ENCODE measurements around the gene KRT78.
A peak's percentile ranks its signal among the peaks of the same experiment; 100 is the strongest.

KRT78 gene

DNA sequence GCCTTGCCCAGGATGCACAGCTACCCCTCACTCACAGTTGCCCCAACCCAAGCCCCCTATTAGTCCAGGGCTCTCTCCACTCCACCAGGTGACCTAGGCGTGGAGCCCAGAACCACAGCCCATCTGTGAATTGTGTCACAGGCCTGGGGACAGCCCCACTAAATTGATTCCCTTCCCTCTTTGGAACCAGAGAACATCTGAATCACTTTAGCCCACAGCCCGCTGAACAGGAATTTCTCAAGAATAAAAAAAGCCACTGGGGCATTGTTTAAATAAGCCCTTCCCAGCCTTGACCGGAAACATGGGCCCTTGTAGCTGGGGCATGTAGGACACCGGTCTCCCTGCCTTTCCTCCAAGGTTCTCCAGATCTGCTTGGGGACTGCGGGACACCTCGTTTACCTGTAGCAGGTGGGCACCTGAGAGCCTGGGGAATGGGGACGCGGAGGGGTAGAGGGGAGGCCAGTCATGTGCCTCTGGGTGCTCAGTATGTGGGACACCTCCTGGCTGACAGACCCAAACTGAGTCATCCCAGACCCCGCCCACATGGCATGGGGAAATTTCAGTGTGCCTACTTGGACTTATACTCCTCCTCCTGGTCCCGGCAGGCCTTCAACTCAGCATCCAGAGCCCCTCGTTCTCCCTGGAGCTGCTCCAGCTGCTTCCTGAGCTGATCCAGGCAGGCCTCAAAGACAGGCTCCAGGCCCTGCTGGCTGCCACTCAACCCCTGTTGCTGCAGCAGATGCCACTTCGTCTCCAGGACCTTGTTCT is 1.3 kb downstream of the KRT78 start:
- DNase-seq (ENCODE audit: low read depth): peak; percentile 33
- no peak overlapping the region for H3K4me3 ChIP-seq (replicated peaks; ENCODE audit: low read depth, low read length)
- TF ChIP-seq, protein P1, sequence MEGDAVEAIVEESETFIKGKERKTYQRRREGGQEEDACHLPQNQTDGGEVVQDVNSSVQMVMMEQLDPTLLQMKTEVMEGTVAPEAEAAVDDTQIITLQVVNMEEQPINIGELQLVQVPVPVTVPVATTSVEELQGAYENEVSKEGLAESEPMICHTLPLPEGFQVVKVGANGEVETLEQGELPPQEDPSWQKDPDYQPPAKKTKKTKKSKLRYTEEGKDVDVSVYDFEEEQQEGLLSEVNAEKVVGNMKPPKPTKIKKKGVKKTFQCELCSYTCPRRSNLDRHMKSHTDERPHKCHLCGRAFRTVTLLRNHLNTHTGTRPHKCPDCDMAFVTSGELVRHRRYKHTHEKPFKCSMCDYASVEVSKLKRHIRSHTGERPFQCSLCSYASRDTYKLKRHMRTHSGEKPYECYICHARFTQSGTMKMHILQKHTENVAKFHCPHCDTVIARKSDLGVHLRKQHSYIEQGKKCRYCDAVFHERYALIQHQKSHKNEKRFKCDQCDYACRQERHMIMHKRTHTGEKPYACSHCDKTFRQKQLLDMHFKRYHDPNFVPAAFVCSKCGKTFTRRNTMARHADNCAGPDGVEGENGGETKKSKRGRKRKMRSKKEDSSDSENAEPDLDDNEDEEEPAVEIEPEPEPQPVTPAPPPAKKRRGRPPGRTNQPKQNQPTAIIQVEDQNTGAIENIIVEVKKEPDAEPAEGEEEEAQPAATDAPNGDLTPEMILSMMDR (IDR thresholded peaks at IDR 0.05; ENCODE audit: low read length, missing control alignments): no peak

DNA sequence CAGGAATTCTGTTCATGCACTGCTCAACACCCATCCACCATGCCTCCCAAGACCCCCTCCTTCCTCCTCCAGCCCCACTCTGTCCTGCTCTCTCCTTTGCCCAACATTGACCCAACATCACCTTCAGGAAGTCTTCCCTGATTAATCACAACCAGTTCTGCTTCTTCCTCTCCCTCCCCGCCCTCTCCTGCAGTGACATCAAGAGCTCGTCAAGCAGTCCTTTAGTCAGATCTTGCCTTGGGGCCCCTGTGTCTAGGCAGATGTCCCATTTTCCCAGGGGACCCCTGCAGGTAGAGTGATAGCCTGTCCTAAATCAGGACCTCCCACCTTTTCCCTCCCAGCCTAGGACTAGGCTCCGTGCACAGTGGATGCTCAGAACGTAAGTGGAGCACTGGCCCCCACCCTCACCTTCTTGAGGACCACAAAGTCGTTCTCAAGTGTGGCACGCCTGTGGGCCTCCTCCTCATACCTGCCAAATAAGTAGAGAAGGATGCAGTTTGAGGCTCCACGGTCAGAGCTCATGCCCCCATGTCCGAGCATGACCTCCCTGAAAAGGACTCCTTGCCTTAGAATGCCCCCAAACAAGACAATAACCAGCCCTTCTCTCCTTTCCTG is 2.3 kb downstream of the KRT78 start:
- TF ChIP-seq, protein P1 (IDR thresholded peaks at IDR 0.05; ENCODE audit: low read length, missing control alignments): no peak
- H3K4me3 ChIP-seq (replicated peaks; ENCODE audit: low read depth, low read length): no peak overlapping the region
- DNase-seq (ENCODE audit: low read depth): no peak

DNA sequence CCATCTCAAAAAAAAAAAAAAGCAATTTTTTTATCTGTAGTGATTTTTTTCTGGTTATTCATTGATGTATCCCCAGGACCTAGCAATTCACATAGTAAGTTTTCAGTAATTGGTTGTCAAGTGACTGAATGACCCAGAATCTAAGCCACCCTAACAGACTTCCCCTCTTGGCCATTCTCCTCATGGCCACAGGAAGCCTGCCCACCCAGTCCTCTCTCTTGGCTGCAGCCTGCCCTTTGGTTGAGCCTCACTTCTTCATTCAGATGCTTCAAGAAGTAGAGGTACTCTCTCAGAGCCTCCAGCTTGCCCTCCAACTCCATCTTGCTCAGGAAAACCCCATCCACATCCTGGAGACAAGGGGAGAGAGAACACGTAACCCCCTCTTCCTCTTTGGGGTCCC is 2.8 kb downstream of the KRT78 start:
- no peak for DNase-seq (ENCODE audit: low read depth)
- H3K4me3 ChIP-seq (replicated peaks; ENCODE audit: low read depth, low read length): no peak overlapping the region
- TF ChIP-seq, protein P1 (IDR thresholded peaks at IDR 0.05; ENCODE audit: low read length, missing control alignments): no peak

DNA sequence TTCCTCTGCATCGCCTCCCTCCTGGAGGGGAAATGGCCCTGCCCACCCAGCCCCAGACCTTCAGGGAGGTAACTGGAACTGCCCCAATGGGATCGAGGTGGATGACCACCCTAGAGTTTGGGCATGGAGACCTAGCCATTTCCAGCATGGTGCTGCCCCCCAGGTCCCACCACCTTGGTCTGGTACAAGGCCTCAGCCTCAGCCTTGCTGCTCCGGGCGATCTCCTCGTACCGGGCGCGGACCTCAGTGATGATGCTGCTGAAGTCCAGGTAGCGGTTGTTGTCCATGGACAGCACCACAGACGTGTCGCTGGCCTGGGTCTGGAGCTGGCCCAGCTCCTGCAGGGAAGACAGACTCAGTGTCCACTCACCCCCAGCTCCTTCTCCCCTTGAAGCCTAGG is 4.4 kb downstream of the KRT78 start:
- DNase-seq (ENCODE audit: low read depth): no peak

DNA sequence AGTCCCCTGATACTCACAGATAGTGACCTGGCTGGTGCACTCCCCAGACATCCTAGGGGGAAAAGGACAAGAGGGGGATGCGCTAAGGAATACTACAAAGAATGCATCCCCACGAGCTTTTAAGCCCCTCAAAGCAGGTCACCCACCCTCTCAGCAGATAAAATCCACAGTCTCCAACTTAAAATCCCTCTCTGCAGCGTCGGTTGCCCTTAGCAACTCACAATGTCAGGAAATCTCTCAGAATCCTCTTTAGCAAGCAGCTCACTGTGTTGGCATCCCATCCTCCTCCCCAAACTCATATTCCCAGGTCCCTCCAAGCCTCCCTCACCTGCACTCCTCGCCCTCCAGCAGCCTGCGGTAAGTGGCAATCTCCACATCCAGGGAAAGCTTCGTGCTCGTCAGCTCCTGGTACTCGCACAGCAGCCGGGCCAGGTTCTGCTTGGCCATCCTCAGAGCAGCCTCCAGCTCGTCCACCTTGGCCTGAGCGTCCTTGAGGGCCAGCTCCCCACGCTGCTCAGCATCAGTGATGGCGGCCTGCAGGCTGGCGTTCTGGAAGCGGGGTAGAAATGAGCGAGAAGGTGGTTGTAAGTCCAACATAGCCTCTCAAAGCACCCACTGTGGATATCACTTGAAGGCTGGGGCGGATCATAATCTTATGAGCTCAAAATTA is 9.2 kb downstream of the KRT78 start:
- no peak overlapping the region for H3K4me3 ChIP-seq (replicated peaks; ENCODE audit: low read depth, low read length)
- TF ChIP-seq, protein P1 (IDR thresholded peaks at IDR 0.05; ENCODE audit: low read length, missing control alignments): no peak
- no peak for DNase-seq (ENCODE audit: low read depth)

More for the DNA sequence above, 4.4 kb downstream of the KRT78 start:
- no peak overlapping the region for H3K4me3 ChIP-seq (replicated peaks; ENCODE audit: low read depth, low read length)
- TF ChIP-seq, protein P1 (IDR thresholded peaks at IDR 0.05; ENCODE audit: low read length, missing control alignments): no peak

DNA sequence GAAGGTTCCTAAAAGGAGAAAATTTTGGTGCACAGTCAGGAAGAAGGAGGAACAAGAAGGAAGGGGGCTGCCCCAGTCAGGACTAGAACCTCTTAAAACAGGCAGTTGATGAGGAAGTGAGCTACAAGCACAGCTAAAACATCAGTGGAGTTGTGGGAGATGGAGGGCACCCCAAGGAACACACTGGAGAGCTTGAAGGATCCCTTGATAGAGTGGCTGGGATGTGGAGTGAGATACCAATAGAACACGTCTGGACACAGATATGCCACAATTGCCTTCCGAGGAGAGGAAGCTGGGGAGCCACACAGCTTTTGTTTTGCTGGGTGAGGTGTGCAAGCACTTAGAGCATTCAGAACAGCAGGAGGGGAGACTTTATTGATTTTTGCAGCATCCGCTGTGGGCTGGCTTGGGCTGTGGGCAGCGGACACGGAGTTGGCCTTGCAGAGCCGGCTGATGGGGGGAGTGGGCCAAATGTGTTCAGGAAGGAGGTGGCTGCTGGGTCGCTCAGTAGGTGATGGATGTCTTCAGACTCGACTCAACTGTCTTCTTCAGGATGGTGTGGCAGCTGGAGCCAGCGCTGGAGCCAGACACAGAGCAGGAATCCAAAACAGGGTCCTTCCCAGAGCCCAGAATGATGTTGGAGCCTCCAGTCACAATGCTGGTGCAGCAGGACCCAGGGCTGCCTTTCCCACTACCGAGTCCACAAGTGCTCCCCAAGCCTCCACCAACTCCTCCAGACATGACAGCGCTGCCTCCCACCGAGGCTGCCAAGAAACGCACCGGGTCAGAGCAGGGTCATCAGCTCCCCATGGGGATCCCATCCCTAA is 10.0 kb downstream of the KRT78 start:
- TF ChIP-seq, protein P1 (IDR thresholded peaks at IDR 0.05; ENCODE audit: low read length, missing control alignments): no peak
- no peak overlapping the region for H3K4me3 ChIP-seq (replicated peaks; ENCODE audit: low read depth, low read length)

More for the DNA sequence above, 10.0 kb downstream of the KRT78 start:
- no peak for DNase-seq (ENCODE audit: low read depth)
